H1 (cell line): ENCODE measurements around the gene ADAM19.

Experiments
- ASH2L ChIP-seq: fragments of 200-600, 300-600 bp; sonication (generic); IDR thresholded peaks from one replicate; pipeline ENCODE4 v1.7.1; 2017; ENCODE audit warnings: low read length
- CEBPB ChIP-seq: IDR thresholded peaks from 2 replicates; pipeline ENCODE4 v1.6.1; 2012; ENCODE audit warnings: low read depth, low read length
- GABPA ChIP-seq: IDR thresholded peaks from 2 replicates; pipeline ENCODE4 v1.6.1; 2011; ENCODE audit warnings: mild to moderate bottlenecking, low read length, moderate library complexity, borderline replicate concordance; ENCODE audit not compliant: insufficient read depth
- JUND ChIP-seq: IDR thresholded peaks from 2 replicates; pipeline ENCODE4 v1.6.1; 2011; ENCODE audit warnings: mild to moderate bottlenecking, improper control_type of control experiment, low read length
- TF ChIP-seq, protein P1 (sequence below), 3 experiments: IDR thresholded peaks; 1 replicate in 2 of 3; 2 replicates in 1 of 3; pipeline versions ENCODE4 v1.5.1 to v1.6.1; 2011; ENCODE audit warnings: low read length in 3 of 3, mild to moderate bottlenecking in 3 of 3, inconsistent platforms in 2 of 3, low read depth in 1 of 3, moderate library complexity in 1 of 3; ENCODE audit not compliant: insufficient read depth in 1 of 3; ENCODE audit errors: control extremely low read depth in 1 of 3

DNA sequence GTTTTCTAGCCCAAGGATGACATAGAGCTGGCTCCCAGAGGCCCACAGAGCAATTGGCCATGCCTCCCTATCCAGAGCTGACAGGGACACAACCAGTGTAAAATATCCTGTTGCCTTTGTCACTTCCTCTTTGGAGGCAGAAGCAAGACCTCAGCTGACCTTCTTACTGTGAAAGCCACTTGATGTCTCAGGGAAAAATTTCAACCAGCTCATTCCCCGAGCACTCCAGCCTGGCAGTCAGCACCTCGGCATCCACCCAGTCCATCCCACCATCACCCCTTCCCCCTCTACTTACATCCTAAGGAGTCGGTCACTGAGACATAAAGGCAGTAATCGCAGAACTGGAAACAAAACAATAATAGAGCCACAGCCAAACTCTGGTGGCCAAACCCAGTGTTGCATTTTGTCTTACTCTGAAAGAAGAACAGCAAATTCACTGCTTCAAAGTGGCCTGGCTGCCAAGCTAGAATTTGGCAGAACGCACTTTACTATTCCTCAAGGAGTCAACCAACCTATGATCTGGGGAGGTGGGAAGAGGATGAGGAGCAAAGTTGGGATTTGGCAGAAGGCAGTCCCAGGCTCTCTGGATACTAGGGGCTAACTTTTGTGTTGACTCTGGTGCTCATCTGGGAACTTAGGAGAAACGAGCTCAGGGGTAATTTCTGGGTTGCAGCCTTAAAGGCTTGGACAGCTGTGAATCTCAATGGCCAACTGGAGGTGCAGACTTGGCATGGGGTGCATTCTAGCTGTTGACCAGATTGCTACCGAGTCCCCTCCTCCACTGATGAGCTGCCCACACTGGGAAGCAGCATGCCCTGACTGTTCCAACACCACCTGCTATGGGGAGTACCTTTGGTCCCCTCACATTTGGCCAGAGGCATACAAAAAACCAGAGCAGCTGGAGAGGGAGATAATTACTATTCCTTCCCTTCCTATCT, 101.9 kb downstream of the ADAM19 start:
- TF ChIP-seq GABPA: no peak
- TF ChIP-seq, protein P1, sequence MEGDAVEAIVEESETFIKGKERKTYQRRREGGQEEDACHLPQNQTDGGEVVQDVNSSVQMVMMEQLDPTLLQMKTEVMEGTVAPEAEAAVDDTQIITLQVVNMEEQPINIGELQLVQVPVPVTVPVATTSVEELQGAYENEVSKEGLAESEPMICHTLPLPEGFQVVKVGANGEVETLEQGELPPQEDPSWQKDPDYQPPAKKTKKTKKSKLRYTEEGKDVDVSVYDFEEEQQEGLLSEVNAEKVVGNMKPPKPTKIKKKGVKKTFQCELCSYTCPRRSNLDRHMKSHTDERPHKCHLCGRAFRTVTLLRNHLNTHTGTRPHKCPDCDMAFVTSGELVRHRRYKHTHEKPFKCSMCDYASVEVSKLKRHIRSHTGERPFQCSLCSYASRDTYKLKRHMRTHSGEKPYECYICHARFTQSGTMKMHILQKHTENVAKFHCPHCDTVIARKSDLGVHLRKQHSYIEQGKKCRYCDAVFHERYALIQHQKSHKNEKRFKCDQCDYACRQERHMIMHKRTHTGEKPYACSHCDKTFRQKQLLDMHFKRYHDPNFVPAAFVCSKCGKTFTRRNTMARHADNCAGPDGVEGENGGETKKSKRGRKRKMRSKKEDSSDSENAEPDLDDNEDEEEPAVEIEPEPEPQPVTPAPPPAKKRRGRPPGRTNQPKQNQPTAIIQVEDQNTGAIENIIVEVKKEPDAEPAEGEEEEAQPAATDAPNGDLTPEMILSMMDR (IDR thresholded peaks at IDR 0.05; ENCODE audit: control extremely low read depth in 1 of 3, insufficient read depth in 1 of 3, low read depth in 1 of 3, low read length in 3 of 3): no peak
- no peak for TF ChIP-seq CEBPB
- no peak for TF ChIP-seq JUND
- TF ChIP-seq ASH2L: no peak
